Nephron (organoid): Measurements from ENCODE around the gene TAF3.

Experiments
- H3K27ac Mint-ChIP-seq, 3 experiments: 2 replicates each; pipeline ENCODE4 v1.8.0; 2020; ENCODE audit warnings: mixed read lengths in 3 of 3, mild to moderate bottlenecking in 2 of 3, moderate library complexity in 1 of 3
- H3K27me3 Mint-ChIP-seq: 2 replicates; pipeline ENCODE4 v1.8.0; 2021; ENCODE audit warnings: low read depth, mild to moderate bottlenecking, moderate library complexity, mixed read lengths
- H3K36me3 Mint-ChIP-seq: 2 replicates; pipeline ENCODE4 v1.8.0; 2020; ENCODE audit warnings: low read depth, mixed read lengths
- H3K4me1 Mint-ChIP-seq: 2 replicates; pipeline ENCODE4 v1.8.0; 2020; ENCODE audit warnings: mixed read lengths
- H3K4me3 Mint-ChIP-seq, 3 experiments: 2 replicates each; pipeline ENCODE4 v1.8.0; 2020; ENCODE audit warnings: mild to moderate bottlenecking in 3 of 3, mixed read lengths in 3 of 3, moderate library complexity in 2 of 3
- H3K9me3 Mint-ChIP-seq: 2 replicates; pipeline ENCODE4 v1.8.0; 2020; ENCODE audit warnings: mixed read lengths
- TF ChIP-seq, protein P1 (sequence below), 3 experiments: fragments of 200-600 bp; sonication (generic); IDR thresholded peaks; one replicate each; pipeline ENCODE4 v1.5.0; 2021; ENCODE audit warnings: antibody characterized with exemption in 3 of 3; ENCODE audit not compliant: unreplicated experiment in 3 of 3

TAF3 gene

GRCh38 chr10:8059191-8059936 is 241.1 kb downstream of the TAF3 start:
- Mint-ChIP-seq H3K4me1 (peaks cover 47% of the 10 kb centered on the region), H3K9me3 (no peaks in the 10 kb centered on the region), H3K4me3 (peak overlapping the region; percentile 24 to 68 (median 67)), H3K36me3 (peaks cover 34% of the 10 kb centered on the region), H3K27me3 (peaks cover 98% of the 10 kb centered on the region), H3K27ac (peak overlapping the region in 2 of 3 experiments; percentile 17 to 70)
- TF ChIP-seq, protein P1, sequence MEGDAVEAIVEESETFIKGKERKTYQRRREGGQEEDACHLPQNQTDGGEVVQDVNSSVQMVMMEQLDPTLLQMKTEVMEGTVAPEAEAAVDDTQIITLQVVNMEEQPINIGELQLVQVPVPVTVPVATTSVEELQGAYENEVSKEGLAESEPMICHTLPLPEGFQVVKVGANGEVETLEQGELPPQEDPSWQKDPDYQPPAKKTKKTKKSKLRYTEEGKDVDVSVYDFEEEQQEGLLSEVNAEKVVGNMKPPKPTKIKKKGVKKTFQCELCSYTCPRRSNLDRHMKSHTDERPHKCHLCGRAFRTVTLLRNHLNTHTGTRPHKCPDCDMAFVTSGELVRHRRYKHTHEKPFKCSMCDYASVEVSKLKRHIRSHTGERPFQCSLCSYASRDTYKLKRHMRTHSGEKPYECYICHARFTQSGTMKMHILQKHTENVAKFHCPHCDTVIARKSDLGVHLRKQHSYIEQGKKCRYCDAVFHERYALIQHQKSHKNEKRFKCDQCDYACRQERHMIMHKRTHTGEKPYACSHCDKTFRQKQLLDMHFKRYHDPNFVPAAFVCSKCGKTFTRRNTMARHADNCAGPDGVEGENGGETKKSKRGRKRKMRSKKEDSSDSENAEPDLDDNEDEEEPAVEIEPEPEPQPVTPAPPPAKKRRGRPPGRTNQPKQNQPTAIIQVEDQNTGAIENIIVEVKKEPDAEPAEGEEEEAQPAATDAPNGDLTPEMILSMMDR (IDR thresholded peaks at IDR 0.05; ENCODE audit: unreplicated experiment in 3 of 3) = no peak

DNA sequence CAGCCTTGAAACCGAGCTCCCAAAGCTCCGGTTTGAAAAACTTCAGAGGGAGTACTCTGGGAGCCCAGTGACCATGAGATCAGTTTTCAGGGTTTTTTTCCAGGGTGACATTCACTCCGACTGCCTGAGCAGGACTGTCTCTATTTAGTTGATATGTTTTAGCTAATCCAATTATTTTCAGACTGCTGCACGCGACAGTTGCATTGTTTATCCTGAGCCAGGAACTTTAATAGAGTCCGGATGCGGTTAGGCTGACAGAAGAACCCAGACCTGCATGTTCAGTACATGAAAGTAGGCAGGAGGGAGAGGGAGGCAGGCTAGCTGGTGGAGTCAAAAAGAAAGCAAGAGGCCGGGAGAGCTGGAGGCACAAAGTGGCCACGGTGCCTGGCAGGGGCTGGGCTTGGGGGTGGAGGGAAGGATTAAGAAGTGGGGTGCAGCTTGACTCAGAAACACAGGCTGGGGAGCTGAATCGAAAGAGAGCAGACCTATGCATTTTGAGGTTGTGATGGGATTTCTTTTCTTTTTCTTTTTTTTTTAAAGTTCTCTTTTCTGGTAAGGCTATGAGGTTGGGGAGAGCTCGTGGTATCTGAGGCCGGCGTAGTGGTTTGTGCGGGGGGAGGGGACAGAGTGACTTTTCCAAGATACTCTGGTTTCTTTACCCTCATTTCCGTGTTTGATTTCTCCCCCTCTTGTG is 241.9 kb downstream of the TAF3 start:
- Mint-ChIP-seq H3K4me3 (peak overlapping the region; percentile 24 to 67 (median 61)), H3K4me1 (peaks cover 43% of the 10 kb centered on the region), H3K36me3 (peaks cover 35% of the 10 kb centered on the region), H3K27ac (peak overlapping the region in 2 of 3 experiments; percentile 17 to 70), H3K27me3 (peaks cover 97% of the 10 kb centered on the region), H3K9me3 (no peaks in the 10 kb centered on the region)
- TF ChIP-seq, protein P1 (IDR thresholded peaks at IDR 0.05; ENCODE audit: unreplicated experiment in 3 of 3) = no peak

GRCh38 chr10:8060704-8061121 is 242.4 kb downstream of the TAF3 start:
- Mint-ChIP-seq H3K9me3 (no peaks in the 10 kb centered on the region), H3K36me3 (peaks cover 35% of the 10 kb centered on the region), H3K27ac (peak overlapping the region in 1 of 3 experiments; percentile 70), H3K4me3 (peak overlapping the region; percentile 24 to 67 (median 61)), H3K27me3 (peaks cover 96% of the 10 kb centered on the region), H3K4me1 (peaks cover 43% of the 10 kb centered on the region)
- TF ChIP-seq, protein P1 (IDR thresholded peaks at IDR 0.05; ENCODE audit: unreplicated experiment in 3 of 3) = no peak

DNA sequence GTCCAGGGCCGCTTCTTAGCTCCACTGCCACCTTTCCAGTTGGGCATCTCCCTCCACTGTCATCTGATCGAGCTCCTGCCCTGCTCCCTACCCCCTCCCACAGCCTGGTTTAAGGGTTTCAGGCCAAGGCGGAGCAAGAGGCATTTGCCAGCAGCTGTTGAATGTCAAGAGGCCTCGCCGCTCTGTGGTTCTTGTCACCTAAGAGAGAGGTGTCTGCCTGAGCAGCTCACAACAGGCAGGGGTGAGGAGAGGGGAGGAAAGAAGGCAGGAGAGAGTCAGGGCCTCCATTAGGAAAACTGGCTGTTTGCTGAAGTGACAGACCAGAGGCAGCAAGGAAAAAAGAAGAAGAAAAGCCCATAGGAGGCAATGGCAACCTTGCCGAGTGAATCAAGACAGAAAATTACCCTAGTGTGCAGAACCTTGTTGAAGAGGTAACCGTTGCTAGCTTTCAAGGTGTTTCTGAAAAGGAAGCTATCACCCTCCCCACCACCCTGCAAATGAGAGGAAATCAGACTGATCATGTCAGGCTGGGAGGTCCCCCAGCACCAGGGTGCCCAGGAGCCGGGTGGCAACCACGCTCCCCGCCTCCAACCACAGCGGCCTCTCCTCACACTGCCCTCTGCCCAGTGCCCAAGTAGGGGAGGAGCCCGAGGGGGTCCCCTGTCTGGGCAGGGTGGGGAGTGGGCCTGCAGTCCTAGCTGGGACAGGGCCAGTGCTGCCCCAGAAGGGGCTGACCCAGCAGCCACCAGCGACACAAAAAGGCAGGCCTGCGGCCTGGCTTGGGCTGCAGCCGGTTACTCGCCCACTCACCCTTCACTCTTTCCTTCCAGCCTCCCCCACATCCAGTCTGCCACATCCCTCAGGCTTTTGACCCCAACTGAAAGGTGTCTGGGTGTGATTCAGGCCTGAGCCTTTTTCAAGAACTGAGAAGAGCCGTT is 243.2 kb downstream of the TAF3 start:
- Mint-ChIP-seq H3K27me3 (peaks cover 97% of the 10 kb centered on the region), H3K4me3 (peak overlapping the region; percentile 23 to 62 (median 58)), H3K36me3 (peaks cover 41% of the 10 kb centered on the region), H3K27ac (peak overlapping the region in 2 of 3 experiments; percentile 34 to 43), H3K9me3 (no peaks in the 10 kb centered on the region), H3K4me1 (peaks cover 40% of the 10 kb centered on the region)
- TF ChIP-seq, protein P1 (IDR thresholded peaks at IDR 0.05; ENCODE audit: unreplicated experiment in 3 of 3) = no peak

- H3K27me3 Mint-ChIP-seq = peaks cover 94% of the 10 kb centered on the region
- H3K4me1 Mint-ChIP-seq = peaks cover 33% of the 10 kb centered on the region
- peaks cover 47% of the 10 kb centered on the region for H3K36me3 Mint-ChIP-seq
- H3K27ac Mint-ChIP-seq = no peak overlapping the region
- peak overlapping the region; percentile 25 to 58 (median 28) for H3K4me3 Mint-ChIP-seq
- TF ChIP-seq, protein P1 (IDR thresholded peaks at IDR 0.05; ENCODE audit: unreplicated experiment in 3 of 3) = no peak
- H3K9me3 Mint-ChIP-seq = no peaks in the 10 kb centered on the region
These were observed 245.0 kb downstream of the TAF3 start for GRCh38 chr10:8063128-8063908.
